Neural crest cell (in vitro differentiated cells): Measurements from ENCODE around the gene NR2F1. TPM values are rescaled to one million over a fixed set of nuclear protein-coding genes. Genes with fewer than 3 reads are reported as not detected.

ENCODE experiments used
- DNase-seq: peaks from one replicate; pipeline ENCODE4 v3.0.0; 2021; ENCODE audit warnings: low read depth, mixed read lengths, low spot score
- H3K27ac Mint-ChIP-seq: one replicate; pipeline ENCODE4 v1.8.0; 2021; ENCODE audit warnings: mild to moderate bottlenecking, mixed read lengths; ENCODE audit not compliant: unreplicated experiment
- H3K27me3 Mint-ChIP-seq: 2 replicates; pipeline ENCODE4 v1.8.0; 2021; ENCODE audit warnings: low read depth, mild to moderate bottlenecking, mixed read lengths
- H3K36me3 Mint-ChIP-seq: 2 replicates; pipeline ENCODE4 v1.8.0; 2021; ENCODE audit warnings: low read depth, mild to moderate bottlenecking, mixed read lengths
- H3K4me1 Mint-ChIP-seq: 2 replicates; pipeline ENCODE4 v1.8.0; 2021; ENCODE audit warnings: mixed read lengths
- H3K4me3 Mint-ChIP-seq: one replicate; pipeline ENCODE4 v1.8.0; 2021; ENCODE audit warnings: mild to moderate bottlenecking, mixed read lengths
- H3K9me3 Mint-ChIP-seq: 2 replicates; pipeline ENCODE4 v1.8.0; 2021; ENCODE audit warnings: mixed read lengths
- CTCF ChIP-seq: fragments of 200-600 bp; sonication (generic); conservative IDR thresholded peaks from 2 replicates; pipeline ENCODE4 v1.5.0; 2021; ENCODE audit warnings: antibody characterized with exemption, mild to moderate bottlenecking
- total RNA-seq: library from RNA; stranded (reverse); gene quantifications from 2 replicates; pipeline ENCODE4 v1.2.1, GENCODE V29; 2021

NR2F1 gene
- total RNA-seq, 1 donor from 2014 or later, result 411 TPM

GRCh38 chr5:93596676-93597490, 13.9 kb downstream of the NR2F1 start:
- Mint-ChIP-seq H3K4me3 (no peak overlapping the region), H3K4me1 (peaks cover 49% of the 10 kb centered on the region), H3K27ac (peak overlapping the region; percentile 65), H3K9me3 (no peaks in the 10 kb centered on the region), H3K36me3 (peaks cover 35% of the 10 kb centered on the region), H3K27me3 (peaks cover 57% of the 10 kb centered on the region)
- TF ChIP-seq CTCF, result peak; percentile 36
- no peak for DNase-seq

GRCh38 chr5:93598091-93599000, 15.3 kb downstream of the NR2F1 start:
- Mint-ChIP-seq H3K9me3 (no peaks in the 10 kb centered on the region), H3K27me3 (peaks cover 59% of the 10 kb centered on the region), H3K36me3 (peaks cover 24% of the 10 kb centered on the region), H3K4me1 (peaks cover 41% of the 10 kb centered on the region), H3K4me3 (no peak overlapping the region), H3K27ac (no peak overlapping the region)
- no peak for TF ChIP-seq CTCF
- no peak for DNase-seq

GRCh38 chr5:93599001-93599379, 16.0 kb downstream of the NR2F1 start:
- TF ChIP-seq CTCF, result no peak
- Mint-ChIP-seq H3K36me3 (peaks cover 17% of the 10 kb centered on the region), H3K4me1 (peaks cover 39% of the 10 kb centered on the region), H3K27ac (no peak overlapping the region), H3K27me3 (peaks cover 57% of the 10 kb centered on the region), H3K4me3 (no peak overlapping the region), H3K9me3 (no peaks in the 10 kb centered on the region)
- DNase-seq, result no peak

- Mint-ChIP-seq H3K27ac (no peak overlapping the region), H3K9me3 (no peaks in the 10 kb centered on the region), H3K27me3 (peaks cover 52% of the 10 kb centered on the region), H3K4me1 (peaks cover 34% of the 10 kb centered on the region), H3K4me3 (no peak overlapping the region), H3K36me3 (peaks cover 12% of the 10 kb centered on the region)
- DNase-seq, result peak; percentile 46
- no peak for TF ChIP-seq CTCF
These were observed 16.5 kb downstream of the NR2F1 start for GRCh38 chr5:93599399-93600120.

- Mint-ChIP-seq H3K4me3 (no peak overlapping the region), H3K9me3 (no peaks in the 10 kb centered on the region), H3K27me3 (peaks cover 52% of the 10 kb centered on the region), H3K27ac (no peak overlapping the region), H3K36me3 (peaks cover 7% of the 10 kb centered on the region), H3K4me1 (peaks cover 34% of the 10 kb centered on the region)
- TF ChIP-seq CTCF, result no peak
- DNase-seq, result no peak
These were observed 17.5 kb downstream of the NR2F1 start for GRCh38 chr5:93600409-93601070.
